ENCODE measurements around the gene A2M. TPM values are rescaled to one million over a fixed set of nuclear protein-coding genes. Genes with fewer than 3 reads are reported as not detected.

Gene A2M
- total RNA-seq, 1 experiment from 2014 or later, result 1.2 TPM

- Histone ChIP-seq H2BK20ac (ENCODE audit: low read depth, low read length, poor library complexity, severe bottlenecking) (no peak overlapping the region), H3K79me2 (ENCODE audit: insufficient read depth, low read length) (no peaks in the 10 kb centered on the region), H3K9me3 (ENCODE audit: control insufficient read depth, low read depth, low read length) (no peaks in the 10 kb centered on the region), H2AFZ (ENCODE audit: low read length) (no peak overlapping the region), H3K9ac (ENCODE audit: extremely low read depth, insufficient read length, low read length) (no peak overlapping the region), H3K4me2 (ENCODE audit: insufficient read depth, insufficient read length, low read length) (no peak overlapping the region), H2BK12ac (ENCODE audit: insufficient read length, low read depth, low read length) (no peak overlapping the region), H2BK15ac (ENCODE audit: low read depth, low read length) (no peak overlapping the region), H3K56ac (ENCODE audit: insufficient read length, low read depth, low read length) (no peak overlapping the region), H3K27me3 (ENCODE audit: insufficient read depth, low read length) (no peaks in the 10 kb centered on the region), H3K4me1 (ENCODE audit: insufficient read depth, low read length) (peaks cover 4% of the 10 kb centered on the region; the same call in 1 of the 2 replicates), H4K5ac (ENCODE audit: insufficient read length, low read depth, low read length) (no peak overlapping the region), H3K23ac (ENCODE audit: insufficient read length, low read depth, low read length) (no peak overlapping the region), H3K23me2 (ENCODE audit: insufficient read length, low read depth, low read length, poor library complexity, severe bottlenecking) (no peaks in the 10 kb centered on the region), H2BK5ac (ENCODE audit: insufficient read length, low read length) (no peak overlapping the region), H2AK5ac (ENCODE audit: insufficient read length, low read length) (no peak overlapping the region), H2BK120ac (ENCODE audit: low read depth, low read length, poor library complexity, severe bottlenecking) (no peak overlapping the region), H3K27ac (ENCODE audit: insufficient read length, low read depth, low read length) (no peak overlapping the region), H3T11ph (ENCODE audit: low read length) (no peak overlapping the region), H4K8ac (replicated peaks; ENCODE audit: insufficient read length, low read depth, low read length) (no peak overlapping the region), H3K79me1 (ENCODE audit: insufficient read depth, low read depth, low read length, poor library complexity, severe bottlenecking) (no peaks in the 10 kb centered on the region), H3K18ac (ENCODE audit: insufficient read length, low read depth, low read length) (no peak overlapping the region), H4K20me1 (ENCODE audit: control insufficient read depth, insufficient read depth, insufficient read length) (no peaks in the 10 kb centered on the region), H3K4ac (ENCODE audit: low read depth, low read length) (no peak overlapping the region), H4K91ac (ENCODE audit: insufficient read length, low read depth, low read length) (no peak overlapping the region), H3K14ac (ENCODE audit: insufficient read depth, low read length) (no peak overlapping the region)
- no peak for DNase-seq
- no peaks in the 10 kb centered on the region for H3K27me3 Mint-ChIP-seq (ENCODE audit: low read depth)
- no peak for TF ChIP-seq CTCF (conservative IDR thresholded peaks at IDR 0.05)
- H3K9me3 Mint-ChIP-seq, result no peaks in the 10 kb centered on the region
- no CpG with 5 or more reads among the region's 1 CpG for WGBS (ENCODE audit: extremely low coverage, insufficient read length, low lambda C conversion rate)
- no peaks in the 10 kb centered on the region for H3K36me3 Mint-ChIP-seq (ENCODE audit: insufficient read depth in 1 of 3, low read depth in 3 of 3)
- H3K4me1 Mint-ChIP-seq, result peaks cover 10 to 11% of the 10 kb centered on the region in 2 experiments
- no peak overlapping the region for H3K4me3 Mint-ChIP-seq
- no peak overlapping the region for H3K27ac Mint-ChIP-seq
These were observed 4.2 kb downstream of the A2M start for GRCh38 chr12:9111525-9111924.

All from H9 (cell line).